DMS79 (cell line): Measurements from ENCODE around the gene MLYCD.

ENCODE experiments used
- DNase-seq: peaks from one replicate; lab custom pipeline; 2025; lab: John Stamatoyannopoulos, UW

The MLYCD gene

GRCh38 chr16:83899272-83899897 lies 470 bp downstream of the MLYCD start:
- no peak for DNase-seq

DNA sequence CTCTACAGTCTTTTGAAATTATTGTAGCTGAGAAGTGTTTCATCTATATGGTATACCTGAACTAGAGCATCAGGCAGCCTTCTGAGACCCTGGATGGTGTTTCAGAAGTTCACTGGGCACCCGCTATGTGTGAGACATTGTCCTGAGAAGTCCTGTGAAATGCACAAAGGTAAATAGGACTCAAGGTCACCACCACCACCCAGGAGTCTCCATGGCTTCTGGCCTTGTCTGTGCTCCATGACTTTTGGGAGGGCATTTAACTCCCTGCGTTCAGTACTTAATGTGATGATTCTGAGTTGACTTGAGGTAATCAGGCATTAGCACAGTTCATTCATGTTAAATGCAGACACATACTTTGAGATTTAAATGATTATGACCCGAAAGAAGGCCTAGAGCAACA lies 1.1 kb downstream of the MLYCD start:
- no peak for DNase-seq

GRCh38 chr16:83900571-83900970 lies 1.7 kb downstream of the MLYCD start:
- DNase-seq = no peak

GRCh38 chr16:83901101-83901500 lies 2.2 kb downstream of the MLYCD start:
- DNase-seq = no peak

DNA sequence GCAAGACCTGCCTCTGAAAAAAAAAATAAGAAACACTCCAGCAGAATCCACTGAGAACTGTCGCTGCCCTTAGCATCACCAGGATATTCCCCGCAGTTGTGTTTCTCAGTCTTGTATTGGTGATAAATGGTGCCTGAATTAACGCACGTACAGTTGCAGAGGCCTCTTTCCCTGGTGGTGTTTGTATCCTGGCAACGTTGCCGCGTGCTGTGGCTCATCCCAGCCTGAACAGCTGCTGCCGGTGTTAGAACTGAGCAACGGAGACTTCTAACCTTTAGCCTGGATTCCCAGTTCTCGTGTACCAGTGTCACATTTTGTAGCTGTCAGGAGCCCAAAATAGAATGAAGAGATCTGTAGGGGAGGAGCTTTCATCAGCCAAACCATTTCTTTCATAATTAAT lies 4.8 kb downstream of the MLYCD start:
- DNase-seq = no peak

DNA sequence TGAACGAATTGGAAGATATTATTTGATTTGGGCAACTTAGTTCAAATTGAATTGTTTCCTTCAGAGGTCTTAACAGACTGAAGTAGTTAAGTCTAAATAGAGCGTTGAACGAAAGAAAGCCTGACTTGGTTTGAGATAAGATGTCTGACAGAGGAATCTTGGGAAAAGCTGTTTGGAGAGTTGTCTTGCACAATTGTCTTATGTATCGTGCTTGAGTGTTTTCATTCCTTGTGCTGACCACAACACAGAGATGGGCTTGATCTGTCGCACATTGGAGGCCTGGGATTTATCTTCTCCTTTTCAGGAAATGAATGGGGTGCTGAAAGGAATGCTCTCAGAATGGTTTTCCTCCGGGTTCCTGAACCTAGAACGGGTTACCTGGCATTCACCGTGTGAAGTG lies 7.8 kb downstream of the MLYCD start:
- no peak for DNase-seq

- DNase-seq = no peak
These were observed 8.2 kb downstream of the MLYCD start for GRCh38 chr16:83907111-83907510.

DNA sequence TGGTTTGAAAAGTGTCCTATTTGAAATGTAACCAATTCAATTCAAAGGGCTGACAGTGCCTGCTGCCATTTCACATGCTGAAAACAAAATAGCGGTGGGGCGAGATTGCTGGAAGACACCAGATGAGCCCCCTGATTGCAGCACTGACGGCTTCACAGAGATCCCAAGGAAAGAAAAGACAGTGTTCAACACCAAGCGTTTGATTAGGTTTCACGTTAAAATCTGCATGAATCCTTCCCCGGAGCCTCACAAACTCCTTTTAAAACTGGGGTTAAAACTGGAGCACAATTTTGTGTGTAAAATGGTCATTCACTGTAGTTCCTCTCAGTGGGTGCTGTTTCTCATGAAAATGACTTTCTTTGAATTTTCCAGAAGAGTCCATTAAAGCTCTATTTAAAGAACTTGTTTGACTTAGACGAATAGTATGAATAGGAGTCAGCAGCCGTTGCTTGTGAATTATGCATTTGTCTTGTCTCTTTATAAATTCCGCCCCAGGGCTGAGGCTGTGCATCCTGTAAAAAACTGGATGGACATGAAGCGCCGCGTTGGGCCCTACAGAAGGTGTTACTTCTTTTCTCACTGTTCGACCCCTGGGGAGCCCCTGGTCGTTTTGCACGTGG lies 8.8 kb downstream of the MLYCD start:
- no peak for DNase-seq

DNA sequence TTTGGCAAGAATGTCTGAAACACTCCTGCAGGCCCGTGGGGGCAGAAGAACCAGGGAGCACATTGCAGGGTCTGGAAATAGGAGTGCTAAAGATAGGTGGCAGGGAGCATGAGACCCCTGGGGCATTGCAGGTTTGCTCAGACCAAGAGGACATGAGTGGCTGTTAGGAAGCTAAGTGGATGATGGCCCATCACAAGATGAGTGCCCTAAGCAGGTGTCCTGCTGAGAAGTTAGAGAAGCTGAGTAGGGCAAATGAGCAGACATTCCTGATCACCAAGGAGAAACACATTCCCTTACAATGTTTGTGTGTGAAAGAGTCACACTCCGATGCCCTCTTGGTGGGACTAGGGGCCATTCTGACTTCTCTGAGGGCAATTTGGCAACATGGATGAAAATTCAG lies 9.9 kb downstream of the MLYCD start:
- DNase-seq = no peak

DNA sequence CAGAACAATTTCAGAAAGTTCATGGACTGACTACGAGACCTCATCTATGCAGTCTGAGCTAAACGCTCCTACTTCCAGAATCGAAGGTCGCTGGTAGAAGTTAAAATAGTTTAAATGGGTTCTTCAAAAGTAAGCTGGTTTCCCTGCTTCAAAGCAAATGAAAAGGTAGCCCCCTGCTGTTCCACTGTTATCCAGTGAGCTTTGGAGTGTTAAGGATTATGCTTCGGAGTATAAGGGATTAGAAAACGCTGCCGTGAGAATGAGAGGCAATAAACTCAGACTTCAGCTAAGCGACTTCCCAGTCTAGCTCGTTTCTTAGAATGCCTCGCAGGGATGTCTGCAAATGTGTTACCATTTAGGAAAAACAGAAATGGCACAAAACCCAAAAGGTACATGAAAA lies 12.4 kb downstream of the MLYCD start:
- no peak for DNase-seq

- no peak for DNase-seq
These were observed 13.8 kb downstream of the MLYCD start for GRCh38 chr16:83912519-83913244.

DNA sequence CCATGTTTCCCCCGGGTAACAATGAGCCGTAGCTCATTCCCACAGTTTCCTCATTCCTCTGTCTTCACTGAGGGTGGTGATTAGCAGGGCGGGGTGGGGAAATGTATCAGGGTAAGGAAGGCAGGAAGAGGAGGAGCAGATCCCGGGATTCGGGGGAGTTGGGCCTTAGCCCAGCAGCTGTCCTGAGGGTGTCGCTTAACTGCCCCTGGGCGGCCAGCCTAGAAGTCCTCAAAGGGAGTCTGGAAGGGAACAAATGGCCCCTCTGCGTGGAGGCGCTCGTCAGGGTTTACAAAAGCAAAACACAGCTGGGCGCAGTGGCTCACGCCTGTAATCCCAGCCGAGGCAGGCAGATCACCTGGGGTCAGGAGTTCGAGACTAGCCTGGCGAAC lies 14.3 kb downstream of the MLYCD start:
- no peak for DNase-seq

DNA sequence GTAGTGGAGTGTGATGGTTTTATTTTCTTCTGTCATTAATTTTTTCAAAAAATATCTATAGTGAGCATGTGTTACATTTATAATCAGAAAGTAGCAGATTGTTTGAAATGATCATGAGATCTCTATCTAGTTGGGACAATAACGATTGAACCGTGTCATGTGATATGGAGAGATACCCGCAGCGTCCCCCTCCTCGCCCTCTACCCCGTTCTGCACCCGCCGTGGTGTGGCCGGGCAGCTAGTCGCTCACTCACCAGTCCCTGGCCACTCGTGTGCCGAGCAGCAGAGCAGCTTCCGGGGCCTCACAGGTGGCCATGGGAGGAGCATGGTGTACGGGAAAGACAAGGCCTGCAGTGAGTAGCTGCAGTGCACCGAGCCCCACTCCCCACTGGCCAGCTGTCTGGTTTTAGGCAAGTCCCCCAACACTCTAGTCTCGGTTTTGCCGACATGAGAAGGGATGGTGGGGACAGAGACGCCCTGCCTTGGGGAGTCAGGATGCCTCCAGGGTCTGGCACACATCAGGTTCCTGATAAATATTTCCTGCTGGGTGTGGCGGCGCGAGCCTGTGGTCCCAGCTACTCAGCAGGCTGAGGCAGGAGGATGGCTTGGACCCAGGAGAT lies 15.3 kb downstream of the MLYCD start:
- no peak for DNase-seq

- no peak for DNase-seq
These were observed 16.2 kb downstream of the MLYCD start for GRCh38 chr16:83915081-83915480.

- DNase-seq = no peak
These were observed 16.6 kb downstream of the MLYCD start for GRCh38 chr16:83915491-83915890.

GRCh38 chr16:83917152-83918120 lies 18.5 kb downstream of the MLYCD start:
- no peak for DNase-seq

DNA sequence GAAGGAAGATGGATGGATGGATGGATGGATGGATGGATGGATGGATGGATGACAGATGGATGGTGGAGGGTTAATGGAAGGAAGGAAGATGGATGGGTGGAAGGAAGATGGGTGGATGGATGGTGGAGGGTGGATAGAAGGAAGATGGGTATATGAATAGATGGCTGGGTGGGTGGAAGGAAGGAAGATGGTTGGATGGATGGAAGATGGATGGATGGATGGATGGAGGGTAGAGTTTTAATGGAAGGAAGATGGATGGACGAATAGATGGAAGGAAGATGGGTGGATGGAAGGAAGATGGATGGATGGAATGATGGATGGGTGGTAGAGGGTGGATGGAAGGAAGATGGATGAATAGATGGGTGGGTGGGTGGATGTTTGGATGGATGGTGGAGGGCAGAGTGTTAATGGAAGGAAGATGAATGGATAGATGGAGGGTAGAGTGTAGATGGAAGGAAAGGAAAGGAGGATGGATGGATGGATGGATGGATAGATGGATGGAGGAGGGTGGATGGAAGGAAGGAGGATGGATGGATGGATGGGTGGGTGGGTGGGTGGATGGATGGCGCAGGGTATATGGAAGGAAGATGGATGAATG lies 22.1 kb downstream of the MLYCD start:
- DNase-seq = no peak

GRCh38 chr16:83923581-83924365 lies 24.9 kb downstream of the MLYCD start:
- DNase-seq = no peak

GRCh38 chr16:83924686-83925085 lies 25.8 kb downstream of the MLYCD start:
- no peak for DNase-seq

GRCh38 chr16:83925095-83925905 lies 26.4 kb downstream of the MLYCD start:
- no peak for DNase-seq
